Spleen (tissue), 7 donors: Measurements from ENCODE around the gene PCBD2.

Source experiments
- CTCF ChIP-seq, 11 experiments: fragments of 200-600 bp in 7 of 11; fragments of 450-650 bp in 4 of 11; sonication (generic) in 4 of 11; IDR thresholded peaks in 8 of 11; conservative IDR thresholded peaks in 3 of 11; 1 replicate in 7 of 11; 2 replicates in 4 of 11; pipeline versions ENCODE4 v1.4.0 to v1.8.0; 2016 to 2021; ENCODE audit warnings: antibody characterized with exemption in 11 of 11, inconsistent platforms in 4 of 11, mild to moderate bottlenecking in 1 of 11
- POLR2AphosphoS5 ChIP-seq, 3 donors: sonication (generic); formaldehyde crosslinking; IDR thresholded peaks; one replicate each; pipeline ENCODE4 v1.5.1; 2017; ENCODE audit warnings: antibody characterized with exemption in 3 of 3
- donor health status: DM: no; HTN: no; CAD: no; lungs with moderate emphysema.
- donor health status: DM: no; HTN: no; CAD: no.
- donor health status: DM: no; HTN: no; CAD: no.

GRCh38 chr5:134874831-134875655, 29.9 kb upstream of the PCBD2 start:
- TF ChIP-seq CTCF (IDR thresholded peaks at IDR 0.05 in 8 of 11, conservative IDR thresholded peaks at IDR 0.05 in 3 of 11) (no peak), POLR2AphosphoS5 (IDR thresholded peaks at IDR 0.05) (no peak)
